Lower lobe of right lung (tissue), 2 donors: ENCODE data around the gene TSEN34. TPM values are rescaled to one million over a fixed set of nuclear protein-coding genes. Genes with fewer than 3 reads are reported as not detected.

ENCODE experiments used
- ATAC-seq, 2 donors: fragments of 200-7000 bp; cut with Tn5 transposase; one replicate each; pipeline ENCODE4 v1.9.1; 2020 to 2022; ENCODE audit warnings: mild to moderate bottlenecking in 2 of 2, moderate library complexity in 2 of 2
- DNase-seq: peaks from one replicate; pipeline ENCODE4 v3.0.0-alpha.2; 2020
- H3K27ac ChIP-seq: fragments of 200-600 bp; one replicate; pipeline ENCODE4 v1.8.0; 2022
- H3K27me3 ChIP-seq: fragments of 200-600 bp; one replicate; pipeline ENCODE4 v1.8.0; 2022; ENCODE audit warnings: low read depth
- H3K36me3 ChIP-seq: fragments of 200-600 bp; one replicate; pipeline ENCODE4 v1.8.0; 2022; ENCODE audit warnings: mild to moderate bottlenecking
- H3K4me1 ChIP-seq: fragments of 200-600 bp; one replicate; pipeline ENCODE4 v1.8.0; 2022
- H3K4me3 ChIP-seq: fragments of 200-600 bp; one replicate; pipeline ENCODE4 v1.8.0; 2022; ENCODE audit warnings: mild to moderate bottlenecking
- H3K9me3 ChIP-seq: fragments of 200-600 bp; one replicate; pipeline ENCODE4 v1.8.0; 2022
- CTCF ChIP-seq: fragments of 200-600 bp; IDR thresholded peaks from one replicate; pipeline ENCODE4 v1.8.0; 2022; ENCODE audit warnings: antibody characterized with exemption, mild to moderate bottlenecking
- intact Hi-C: fragments of 100-400 bp; cut with DNase I; formaldehyde crosslinking; loops from one replicate; pipeline ENCODE4 v1.11.0; 2022
- total RNA-seq: library from RNA; stranded (reverse); fragmentation: NEBNext Ultra II Directional; extraction: Animal tissue kit (Norgen Biotek cat#: 25700); gene quantifications from one replicate; pipeline ENCODE4 v1.2.1, GENCODE V29; 2021
- donor health status: DM: no; HTN: yes; CAD: no; lungs with severe emphysema.

TSEN34 gene
- total RNA-seq, 1 donor from 2014 or later, result 33.8 TPM

- Histone ChIP-seq H3K27ac (no peak overlapping the region), H3K27me3 (no peaks in the 10 kb centered on the region), H3K36me3 (peaks cover 94% of the 10 kb centered on the region), H3K4me3 (no peak overlapping the region), H3K9me3 (no peaks in the 10 kb centered on the region), H3K4me1 (peaks cover 10% of the 10 kb centered on the region)
- ATAC-seq (no peak), DNase-seq (no peak)
- intact Hi-C loops, result no loop called here
- no peak for TF ChIP-seq CTCF
Measured at GRCh38 chr19:54153731-54154326, 37.3 kb upstream of the TSEN34 start.

- Histone ChIP-seq H3K4me3 (no peak overlapping the region), H3K27ac (no peak overlapping the region), H3K9me3 (no peaks in the 10 kb centered on the region), H3K27me3 (no peaks in the 10 kb centered on the region), H3K4me1 (peaks cover 12% of the 10 kb centered on the region), H3K36me3 (peaks cover 85% of the 10 kb centered on the region)
- no peak for ATAC-seq
- TF ChIP-seq CTCF, result no peak
- DNase-seq, result no peak
- intact Hi-C loops, result no loop called here
Measured at GRCh38 chr19:54154603-54155345, 36.3 kb upstream of the TSEN34 start.

- intact Hi-C loops, result no loop called here
- Histone ChIP-seq H3K27me3 (no peaks in the 10 kb centered on the region), H3K4me3 (no peak overlapping the region), H3K9me3 (no peaks in the 10 kb centered on the region), H3K36me3 (peaks cover 76% of the 10 kb centered on the region), H3K27ac (no peak overlapping the region), H3K4me1 (peaks cover 19% of the 10 kb centered on the region)
- DNase-seq, result no peak
- TF ChIP-seq CTCF, result no peak
- no peak for ATAC-seq
Measured at GRCh38 chr19:54155694-54156093, 35.4 kb upstream of the TSEN34 start.

GRCh38 chr19:54156490-54156889 lies 34.6 kb upstream of the TSEN34 start:
- H3K4me3 ChIP-seq, result no peak overlapping the region
- H3K27me3 ChIP-seq, result no peaks in the 10 kb centered on the region
- TF ChIP-seq CTCF, result no peak
- no peak for ATAC-seq
- intact Hi-C loops, result no loop called here
- H3K36me3 ChIP-seq, result peaks cover 68% of the 10 kb centered on the region
- H3K27ac ChIP-seq, result no peak overlapping the region
- no peak for DNase-seq
- H3K9me3 ChIP-seq, result no peaks in the 10 kb centered on the region
- H3K4me1 ChIP-seq, result peaks cover 24% of the 10 kb centered on the region

GRCh38 chr19:54156953-54157352 lies 34.2 kb upstream of the TSEN34 start:
- no peaks in the 10 kb centered on the region for H3K9me3 ChIP-seq
- H3K27ac ChIP-seq, result no peak overlapping the region
- DNase-seq, result no peak
- no peak for ATAC-seq
- no peaks in the 10 kb centered on the region for H3K27me3 ChIP-seq
- peaks cover 28% of the 10 kb centered on the region for H3K4me1 ChIP-seq
- no peak overlapping the region for H3K4me3 ChIP-seq
- H3K36me3 ChIP-seq, result peaks cover 63% of the 10 kb centered on the region
- TF ChIP-seq CTCF, result no peak
- intact Hi-C loops, result no loop called here
